Sigmoid colon (tissue), 4 donors: Measurements from ENCODE around the gene RGS18.

Experiments
- EP300 ChIP-seq, 4 donors: sonication (generic); formaldehyde crosslinking; IDR thresholded peaks; one replicate each; pipeline ENCODE4 v1.6.1; 2017; ENCODE audit warnings: antibody characterized with exemption in 4 of 4
- POLR2A ChIP-seq, 2 donors: fragments of 450-650 bp; IDR thresholded peaks; one replicate each; pipeline ENCODE4 v1.6.1; 2016; ENCODE audit warnings: antibody characterized with exemption in 2 of 2, mild to moderate bottlenecking in 2 of 2, moderate library complexity in 2 of 2
- POLR2AphosphoS5 ChIP-seq, 4 donors: sonication (generic); formaldehyde crosslinking; IDR thresholded peaks; one replicate each; pipeline ENCODE4 v1.6.1; 2017; ENCODE audit warnings: antibody characterized with exemption in 4 of 4

- TF ChIP-seq EP300 (IDR thresholded peaks at IDR 0.05), result no peak
- TF ChIP-seq POLR2A (IDR thresholded peaks at IDR 0.05), result no peak
- TF ChIP-seq POLR2AphosphoS5 (IDR thresholded peaks at IDR 0.05), result no peak
Observed at GRCh38 chr1:192171123-192171522, 12.9 kb downstream of the RGS18 start.
